Epithelial cell of esophagus (primary cell): ENCODE measurements around the gene RNU6-1.
A peak's percentile ranks its signal among the peaks of the same experiment; 100 is the strongest.

Experiments
- DNase-seq: peaks from one replicate; pipeline ENCODE4 v3.0.0; 2010; ENCODE audit warnings: low read depth
- H3K4me3 ChIP-seq: 2 replicates; pipeline ENCODE4 v1.5.1; 2011; ENCODE audit warnings: mild to moderate bottlenecking, low read length, control low read depth
- TF ChIP-seq, protein P1 (sequence below): IDR thresholded peaks from 2 replicates; pipeline ENCODE4 v1.5.1; 2011; ENCODE audit warnings: low read depth, mild to moderate bottlenecking, low read length, control low read depth, inconsistent platforms; ENCODE audit not compliant: insufficient read depth; ENCODE audit errors: missing control alignments

The RNU6-1 gene

DNA sequence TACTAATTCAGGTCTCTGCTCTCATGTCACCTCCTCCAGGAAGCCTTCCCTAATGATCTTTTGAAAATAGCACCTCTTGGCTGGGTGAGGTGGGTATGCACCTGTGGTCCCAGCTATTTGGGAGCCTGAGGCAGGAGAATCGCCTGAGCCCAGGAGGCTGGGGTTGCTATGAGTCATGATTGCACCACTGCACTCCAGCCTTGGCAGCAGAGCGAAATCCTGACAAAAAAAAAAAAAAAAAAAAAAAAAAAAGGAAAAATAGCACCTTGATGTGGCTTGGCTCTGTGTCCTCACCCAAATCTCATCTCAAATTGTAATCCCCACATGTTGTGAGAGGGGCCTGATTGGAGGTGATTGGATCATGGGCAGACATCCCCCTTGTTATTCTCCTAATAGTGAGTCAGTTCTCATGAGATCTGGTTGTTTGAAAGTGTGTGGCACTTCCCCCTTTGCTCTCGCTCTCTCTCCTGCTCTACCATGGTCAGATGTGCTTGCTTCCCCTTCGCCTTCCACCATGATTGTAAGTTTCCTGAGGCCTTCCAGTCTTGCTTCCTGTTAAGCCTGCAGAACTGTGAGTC is 11.2 kb upstream of the RNU6-1 start:
- no peak overlapping the region for H3K4me3 ChIP-seq
- DNase-seq: peak; percentile 83

DNA sequence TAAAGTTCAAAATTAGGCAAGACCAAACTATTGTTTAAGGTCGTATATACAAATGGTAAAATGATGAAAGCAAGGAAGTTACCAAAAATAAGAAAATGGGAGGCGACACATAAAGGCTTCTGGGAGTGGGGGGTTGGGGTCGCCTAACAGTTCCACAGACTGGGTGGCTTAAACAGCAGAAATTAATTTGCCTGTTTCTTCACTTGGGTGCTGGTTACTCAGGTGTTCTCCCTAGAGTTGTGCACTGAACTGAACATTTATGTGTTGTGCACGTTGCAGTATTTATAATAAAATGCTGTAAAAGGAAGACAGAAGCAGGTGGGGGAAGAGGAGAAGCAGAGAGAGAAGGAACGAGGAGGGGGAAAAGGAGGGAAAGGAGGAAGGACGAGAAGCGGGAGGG is 10.5 kb upstream of the RNU6-1 start:
- H3K4me3 ChIP-seq: no peak overlapping the region
- TF ChIP-seq, protein P1, sequence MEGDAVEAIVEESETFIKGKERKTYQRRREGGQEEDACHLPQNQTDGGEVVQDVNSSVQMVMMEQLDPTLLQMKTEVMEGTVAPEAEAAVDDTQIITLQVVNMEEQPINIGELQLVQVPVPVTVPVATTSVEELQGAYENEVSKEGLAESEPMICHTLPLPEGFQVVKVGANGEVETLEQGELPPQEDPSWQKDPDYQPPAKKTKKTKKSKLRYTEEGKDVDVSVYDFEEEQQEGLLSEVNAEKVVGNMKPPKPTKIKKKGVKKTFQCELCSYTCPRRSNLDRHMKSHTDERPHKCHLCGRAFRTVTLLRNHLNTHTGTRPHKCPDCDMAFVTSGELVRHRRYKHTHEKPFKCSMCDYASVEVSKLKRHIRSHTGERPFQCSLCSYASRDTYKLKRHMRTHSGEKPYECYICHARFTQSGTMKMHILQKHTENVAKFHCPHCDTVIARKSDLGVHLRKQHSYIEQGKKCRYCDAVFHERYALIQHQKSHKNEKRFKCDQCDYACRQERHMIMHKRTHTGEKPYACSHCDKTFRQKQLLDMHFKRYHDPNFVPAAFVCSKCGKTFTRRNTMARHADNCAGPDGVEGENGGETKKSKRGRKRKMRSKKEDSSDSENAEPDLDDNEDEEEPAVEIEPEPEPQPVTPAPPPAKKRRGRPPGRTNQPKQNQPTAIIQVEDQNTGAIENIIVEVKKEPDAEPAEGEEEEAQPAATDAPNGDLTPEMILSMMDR: no peak
- DNase-seq: no peak

More for the DNA sequence above, 11.2 kb upstream of the RNU6-1 start:
- TF ChIP-seq, protein P1: no peak

DNA sequence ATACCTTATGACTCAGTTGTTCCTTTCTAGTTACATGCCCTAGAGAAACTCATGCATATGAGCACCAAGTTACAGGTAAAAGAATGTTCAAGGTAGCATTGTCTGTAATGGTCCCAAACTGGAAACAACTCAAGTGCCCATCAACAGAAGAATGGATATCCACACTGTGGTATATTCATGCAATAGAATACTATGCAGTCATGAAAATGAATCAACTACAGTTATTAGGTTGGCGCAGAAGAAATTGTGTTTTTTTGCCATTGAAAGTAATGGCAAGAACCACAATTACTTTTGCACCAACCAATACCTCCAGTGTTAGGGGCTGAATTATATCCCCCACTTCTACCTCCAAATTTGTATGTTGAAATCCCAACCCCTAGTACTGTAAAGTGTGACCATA is 9.7 kb upstream of the RNU6-1 start:
- TF ChIP-seq, protein P1: no peak
- H3K4me3 ChIP-seq: no peak overlapping the region
- no peak for DNase-seq

DNA sequence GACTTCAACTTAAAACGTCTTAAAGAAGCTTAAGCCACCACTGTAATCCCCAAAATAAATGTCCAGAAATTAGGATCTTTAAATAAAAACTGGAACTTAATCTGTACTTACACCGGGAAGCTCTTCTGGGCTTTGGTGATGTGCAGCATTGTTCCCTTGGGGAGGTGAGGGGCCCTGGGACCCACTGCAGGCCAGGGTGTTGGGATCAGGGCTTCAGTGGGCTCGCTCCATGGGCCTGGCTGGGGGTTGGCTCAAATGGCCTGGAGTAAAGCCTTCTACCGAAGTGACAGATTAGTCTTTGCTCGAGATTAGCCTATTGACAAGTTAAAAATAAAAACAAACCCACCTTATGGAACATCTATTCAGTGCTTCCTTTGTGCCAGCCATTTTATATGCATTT is 6.1 kb upstream of the RNU6-1 start:
- TF ChIP-seq, protein P1: no peak
- no peak for DNase-seq
- H3K4me3 ChIP-seq: no peak overlapping the region

DNA sequence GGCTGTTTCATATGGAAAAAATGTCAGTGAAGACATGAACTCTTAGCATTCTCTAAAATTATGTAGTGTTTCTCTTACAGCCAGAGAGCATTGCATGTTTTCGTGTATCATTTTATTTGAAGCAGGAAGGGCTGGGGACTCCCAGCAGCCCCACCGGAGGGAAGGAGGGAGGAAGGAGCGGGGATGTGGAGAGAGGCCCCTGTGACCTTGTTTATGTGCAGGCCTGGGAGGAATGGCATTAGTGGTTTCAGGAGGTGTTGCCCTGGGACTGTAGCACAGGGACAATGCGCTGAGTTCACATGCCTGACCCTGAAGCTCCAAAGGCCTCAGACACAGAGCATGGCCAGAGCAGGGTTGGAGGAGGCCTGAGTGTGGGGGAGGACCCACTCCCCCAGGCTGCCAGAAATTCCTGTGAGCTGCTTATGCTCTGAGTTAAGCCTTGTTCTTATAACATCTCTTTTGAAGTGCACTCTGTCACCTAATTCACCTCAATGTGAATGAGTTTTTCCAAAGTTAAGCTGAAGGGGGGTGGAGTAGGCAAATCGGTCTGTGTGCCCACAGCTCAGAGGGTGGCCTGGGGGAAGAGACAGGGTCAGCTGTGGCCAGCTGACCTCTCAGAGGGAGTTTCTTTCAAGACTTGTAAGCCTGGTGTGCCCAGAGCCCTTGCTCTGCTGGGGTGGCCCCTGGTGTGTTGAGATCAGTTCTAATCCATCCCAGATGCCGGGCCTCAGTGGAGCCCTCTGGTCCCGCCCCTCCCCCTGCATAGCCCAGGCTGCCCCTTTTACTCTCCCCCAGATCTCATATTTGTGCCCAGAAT is 3.9 kb upstream of the RNU6-1 start:
- H3K4me3 ChIP-seq: no peak overlapping the region
- TF ChIP-seq, protein P1: no peak
- DNase-seq: no peak

DNA sequence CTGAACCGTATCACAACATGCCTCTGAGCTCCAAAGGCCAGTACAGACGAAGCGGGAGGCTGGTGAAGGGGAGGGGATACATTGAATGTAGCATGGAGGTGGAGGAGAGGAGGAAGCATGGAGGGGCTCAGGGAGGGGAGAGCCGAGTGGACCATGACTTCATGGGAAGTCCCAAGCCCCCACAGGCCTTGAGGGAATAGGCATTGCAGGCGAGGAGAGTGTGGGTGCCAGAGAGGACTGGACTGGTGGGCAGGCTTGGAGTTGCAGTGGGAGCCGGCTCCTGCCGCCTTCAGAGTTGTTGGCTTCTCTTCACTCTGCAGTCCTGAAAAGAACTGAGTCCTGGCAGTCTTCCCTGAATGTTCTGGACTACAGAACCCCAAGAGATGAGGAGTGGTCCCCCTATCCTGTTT is 3.3 kb upstream of the RNU6-1 start:
- TF ChIP-seq, protein P1: no peak
- no peak for DNase-seq
- H3K4me3 ChIP-seq: no peak overlapping the region

DNA sequence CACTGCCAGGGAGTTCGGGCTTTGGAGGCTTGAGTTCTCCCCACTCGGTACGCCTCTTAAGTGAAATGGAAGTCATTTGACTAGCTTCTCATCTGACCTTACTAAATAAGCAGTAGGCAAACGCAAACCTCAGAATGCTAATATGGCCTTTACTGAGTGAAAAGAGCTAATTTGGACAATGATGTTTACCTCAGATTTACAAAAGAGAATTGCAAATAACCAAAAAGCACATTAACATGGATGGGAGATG is 1.6 kb upstream of the RNU6-1 start:
- peak overlapping the region; percentile 98 for H3K4me3 ChIP-seq
- no peak for DNase-seq

More for the DNA sequence above, 1.6 kb upstream of the RNU6-1 start:
- TF ChIP-seq, protein P1: no peak
